GM04504 (cell line): ENCODE measurements around the gene ZNF219.

Experiments used
- DNase-seq: peaks from one replicate; pipeline ENCODE4 v3.0.0-alpha.2; 2012; ENCODE audit warnings: low read depth

ZNF219 gene

GRCh38 chr14:21087294-21088091 lies 11.0 kb downstream of the ZNF219 start:
- DNase-seq: peak; percentile 75

DNA sequence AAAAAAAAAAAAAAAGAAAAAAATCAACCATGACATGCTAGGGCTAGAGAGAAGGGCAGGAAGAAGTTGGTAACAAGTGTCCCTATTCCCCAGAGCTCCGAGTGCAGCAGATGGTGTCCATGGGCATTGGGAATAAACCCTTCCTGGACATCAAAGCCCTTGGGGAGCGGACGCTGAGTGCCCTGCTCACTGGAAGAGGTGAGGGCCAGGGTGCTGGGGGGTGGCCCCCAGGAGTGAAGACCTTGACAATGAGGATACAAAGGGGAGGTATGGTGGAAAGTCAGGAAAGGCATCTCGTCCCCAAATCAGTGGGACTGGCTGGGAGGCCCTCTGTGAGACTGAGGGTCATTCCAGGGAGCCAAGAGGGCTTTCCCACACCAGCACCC lies 11.6 kb downstream of the ZNF219 start:
- DNase-seq: no peak

DNA sequence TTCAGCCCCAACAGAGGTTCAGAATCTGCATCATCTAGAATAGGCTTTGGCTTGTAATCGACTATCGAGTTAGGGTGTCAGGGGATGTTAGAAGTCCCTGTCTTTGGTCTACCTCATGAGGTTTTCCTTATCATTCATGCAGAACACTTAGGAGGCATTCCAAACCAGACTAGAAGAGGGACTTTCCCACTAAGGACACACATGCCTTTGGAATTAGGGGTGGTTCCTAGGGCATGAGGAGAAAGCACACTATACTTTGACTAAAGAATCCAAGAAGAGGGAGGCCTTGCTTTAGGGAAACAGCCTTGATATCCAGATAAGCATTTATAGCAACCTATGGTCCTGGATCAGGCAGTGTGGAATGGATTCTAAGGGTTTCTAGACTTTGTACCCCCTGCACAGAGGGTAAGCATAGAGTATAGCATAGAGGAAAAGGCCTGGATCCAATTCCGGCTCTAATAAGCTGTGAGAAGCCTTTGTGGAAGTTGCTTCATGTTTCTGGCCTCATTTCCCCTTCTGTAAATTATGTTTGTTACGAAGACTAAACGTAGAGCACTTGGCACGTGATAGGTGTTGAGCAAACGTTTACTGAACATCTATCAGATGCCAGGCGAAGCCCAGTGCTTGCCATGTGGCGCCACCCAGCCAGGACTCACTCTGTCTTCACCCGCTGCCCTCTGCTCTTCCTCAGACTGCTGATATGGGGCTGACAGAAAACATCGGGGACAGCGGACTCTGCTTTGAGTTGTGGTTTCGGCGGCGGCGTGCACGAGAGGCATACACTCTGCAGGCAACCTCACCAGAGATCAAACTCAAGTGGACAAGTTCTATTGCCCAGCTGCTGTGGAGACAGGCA lies 13.2 kb downstream of the ZNF219 start:
- DNase-seq: no peak

DNA sequence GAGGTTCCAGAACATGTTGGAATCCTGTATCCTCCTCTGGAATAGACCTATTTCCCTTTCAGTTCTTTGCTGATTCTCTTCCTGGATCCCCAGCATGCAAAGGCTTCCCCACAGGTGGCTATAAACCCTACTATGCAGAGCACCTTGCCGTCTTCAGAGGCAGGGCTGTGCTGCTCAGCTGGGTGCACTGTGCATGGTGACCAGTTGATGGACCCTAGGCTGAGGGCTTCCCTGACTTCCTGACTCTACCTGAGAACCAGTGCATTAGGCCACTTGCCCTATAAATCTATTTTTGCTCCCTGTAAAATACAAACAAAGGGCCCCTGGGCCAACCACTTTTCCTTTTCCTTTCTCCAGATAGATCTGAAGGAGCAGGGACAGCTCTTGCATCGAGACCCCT lies 14.1 kb downstream of the ZNF219 start:
- no peak for DNase-seq

DNA sequence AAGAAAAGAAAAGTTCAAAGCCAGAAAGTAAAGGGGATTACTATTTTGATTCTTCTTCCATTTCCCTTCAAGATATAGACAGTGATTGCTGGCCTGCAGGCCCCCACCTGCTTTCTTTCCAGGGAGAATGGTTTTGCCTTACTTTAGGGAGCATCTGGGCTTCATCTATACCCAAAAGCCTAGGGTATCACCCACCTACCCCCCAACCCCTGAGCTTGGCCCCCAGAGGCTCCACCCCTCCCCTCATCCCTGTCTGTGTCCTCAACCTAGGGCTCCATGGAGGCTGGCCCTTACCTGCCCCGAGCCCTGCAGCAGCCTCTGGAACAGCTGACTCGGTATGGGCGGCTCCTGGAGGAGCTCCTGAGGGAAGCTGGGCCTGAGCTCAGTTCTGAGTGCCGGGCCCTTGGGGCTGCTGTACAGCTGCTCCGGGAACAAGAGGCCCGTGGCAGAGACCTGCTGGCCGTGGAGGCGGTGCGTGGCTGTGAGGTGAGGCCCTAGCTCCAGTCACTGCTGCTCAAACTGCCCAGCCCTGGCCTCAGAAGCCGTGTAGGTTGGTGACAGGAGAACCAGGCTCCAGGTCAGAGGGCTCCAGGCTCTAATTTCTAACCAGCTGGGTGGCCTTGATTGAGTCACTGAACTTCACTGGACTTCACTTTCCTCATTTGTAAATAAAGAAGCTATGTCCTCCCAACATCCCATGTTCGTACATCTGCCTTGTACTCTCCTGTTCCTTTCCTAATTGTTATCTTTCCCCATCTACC lies 14.7 kb downstream of the ZNF219 start:
- no peak for DNase-seq

DNA sequence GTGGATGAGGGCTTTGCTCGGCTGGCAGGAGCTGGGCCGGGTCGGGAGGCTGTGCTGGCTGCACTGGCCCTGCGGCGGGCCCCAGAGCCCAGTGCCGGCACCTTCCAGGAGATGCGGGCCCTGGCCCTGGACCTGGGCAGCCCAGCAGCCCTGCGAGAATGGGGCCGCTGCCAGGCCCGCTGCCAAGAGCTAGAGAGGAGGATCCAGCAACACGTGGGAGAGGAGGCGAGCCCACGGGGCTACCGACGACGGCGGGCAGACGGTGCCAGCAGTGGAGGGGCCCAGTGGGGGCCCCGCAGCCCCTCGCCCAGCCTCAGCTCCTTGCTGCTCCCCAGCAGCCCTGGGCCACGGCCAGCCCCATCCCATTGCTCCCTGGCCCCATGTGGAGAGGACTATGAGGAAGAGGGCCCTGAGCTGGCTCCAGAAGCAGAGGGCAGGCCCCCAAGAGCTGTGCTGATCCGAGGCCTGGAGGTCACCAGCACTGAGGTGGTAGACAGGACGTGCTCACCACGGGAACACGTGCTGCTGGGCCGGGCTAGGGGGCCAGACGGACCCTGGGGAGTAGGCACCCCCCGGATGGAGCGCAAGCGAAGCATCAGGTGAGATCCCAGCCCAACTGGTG lies 16.8 kb downstream of the ZNF219 start:
- no peak for DNase-seq

GRCh38 chr14:21078726-21079125 lies 19.7 kb downstream of the ZNF219 start:
- DNase-seq: no peak

DNA sequence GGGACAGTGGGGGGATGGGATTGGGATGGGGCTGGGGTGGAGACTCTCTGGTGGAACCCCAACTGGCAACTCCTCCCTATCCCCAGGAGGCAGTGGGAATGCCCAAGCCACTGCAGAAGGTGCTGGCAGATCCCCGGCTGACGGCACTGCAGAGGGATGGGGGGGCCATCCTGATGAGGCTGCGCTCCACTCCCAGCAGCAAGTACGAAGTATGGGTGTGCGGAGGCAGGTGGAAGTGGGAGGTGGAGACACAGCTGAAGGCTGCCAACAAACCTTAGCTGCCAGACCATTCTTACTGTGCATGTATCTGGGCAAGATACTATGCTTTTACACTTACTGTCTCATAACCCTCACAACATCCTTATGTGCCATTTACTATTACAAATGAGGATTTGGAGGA lies 20.2 kb downstream of the ZNF219 start:
- no peak for DNase-seq

DNA sequence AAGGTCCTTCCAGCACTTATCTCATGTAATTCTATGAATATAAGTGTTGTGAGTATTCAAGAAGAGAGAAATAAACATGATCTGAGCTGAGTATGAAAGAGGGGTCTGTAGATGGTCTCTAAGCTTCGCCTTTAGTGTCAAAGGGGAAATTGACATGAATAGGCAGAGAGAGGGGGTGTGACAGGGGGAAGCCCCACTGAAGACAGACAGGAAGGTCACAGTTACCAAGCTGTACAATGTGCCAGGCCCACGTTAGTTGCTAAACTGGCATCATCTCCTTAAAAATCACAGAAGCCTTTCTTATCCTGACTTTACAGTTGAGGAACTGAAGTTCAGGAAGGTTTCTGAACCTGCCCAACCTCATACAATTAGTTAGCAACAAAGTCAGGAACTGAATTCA lies 20.8 kb downstream of the ZNF219 start:
- DNase-seq: no peak

DNA sequence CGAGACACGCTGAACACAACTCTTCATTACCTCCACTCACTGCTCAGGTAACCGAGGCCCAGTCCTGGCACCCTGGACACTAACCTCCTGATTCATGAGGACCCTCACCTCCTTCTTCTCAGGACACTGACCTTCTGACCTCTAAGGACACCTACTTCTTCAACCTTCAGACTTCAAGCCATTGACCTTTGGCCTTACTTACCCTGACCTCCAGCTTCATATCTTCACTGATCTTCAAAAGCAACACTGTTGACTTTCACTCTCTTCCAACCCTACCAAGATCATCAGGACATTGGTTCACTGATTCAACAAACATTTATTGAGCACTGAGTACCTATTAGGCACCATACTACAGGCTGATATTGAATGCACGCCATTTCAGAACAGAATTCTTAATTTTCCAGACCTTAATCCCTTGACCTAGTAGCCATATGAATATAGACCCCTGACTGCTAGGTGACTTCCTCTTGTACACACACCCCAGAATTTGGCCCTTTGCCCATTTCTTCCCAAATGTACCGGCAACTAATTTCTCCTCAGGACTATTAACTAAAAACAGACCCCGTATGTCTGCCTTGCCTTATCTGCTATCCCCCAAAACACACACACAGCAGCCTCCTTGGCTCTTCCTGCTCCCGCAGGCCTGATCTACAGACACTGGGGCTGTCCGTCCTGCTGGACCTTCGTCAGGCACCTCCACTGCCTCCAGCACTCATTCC lies 22.6 kb downstream of the ZNF219 start:
- DNase-seq: no peak

DNA sequence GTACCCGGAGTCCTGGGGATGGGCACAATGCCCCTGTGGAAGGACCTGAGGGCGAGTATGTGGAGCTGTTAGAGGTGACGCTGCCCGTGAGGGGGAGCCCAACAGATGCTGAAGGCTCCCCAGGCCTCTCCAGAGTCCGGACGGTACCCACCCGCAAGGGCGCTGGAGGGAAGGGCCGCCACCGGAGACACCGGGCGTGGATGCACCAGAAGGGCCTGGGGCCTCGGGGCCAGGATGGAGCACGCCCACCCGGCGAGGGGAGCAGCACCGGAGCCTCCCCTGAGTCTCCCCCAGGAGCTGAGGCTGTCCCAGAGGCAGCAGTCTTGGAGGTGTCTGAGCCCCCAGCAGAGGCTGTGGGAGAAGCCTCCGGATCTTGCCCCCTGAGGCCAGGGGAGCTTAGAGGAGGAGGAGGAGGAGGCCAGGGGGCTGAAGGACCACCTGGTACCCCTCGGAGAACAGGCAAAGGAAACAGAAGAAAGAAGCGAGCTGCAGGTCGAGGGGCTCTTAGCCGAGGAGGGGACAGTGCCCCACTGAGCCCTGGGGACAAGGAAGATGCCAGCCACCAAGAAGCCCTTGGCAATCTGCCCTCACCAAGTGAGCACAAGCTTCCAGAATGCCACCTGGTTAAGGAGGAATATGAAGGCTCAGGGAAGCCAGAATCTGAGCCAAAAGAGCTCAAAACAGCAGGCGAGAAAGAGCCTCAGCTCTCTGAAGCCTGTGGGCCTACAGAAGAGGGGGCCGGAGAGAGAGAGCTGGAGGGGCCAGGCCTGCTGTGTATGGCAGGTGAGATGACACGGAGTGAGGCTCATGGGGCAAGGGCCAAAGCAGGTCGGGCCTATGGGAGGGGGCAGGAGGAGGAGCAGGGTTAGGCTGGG lies 23.8 kb downstream of the ZNF219 start:
- DNase-seq: no peak

DNA sequence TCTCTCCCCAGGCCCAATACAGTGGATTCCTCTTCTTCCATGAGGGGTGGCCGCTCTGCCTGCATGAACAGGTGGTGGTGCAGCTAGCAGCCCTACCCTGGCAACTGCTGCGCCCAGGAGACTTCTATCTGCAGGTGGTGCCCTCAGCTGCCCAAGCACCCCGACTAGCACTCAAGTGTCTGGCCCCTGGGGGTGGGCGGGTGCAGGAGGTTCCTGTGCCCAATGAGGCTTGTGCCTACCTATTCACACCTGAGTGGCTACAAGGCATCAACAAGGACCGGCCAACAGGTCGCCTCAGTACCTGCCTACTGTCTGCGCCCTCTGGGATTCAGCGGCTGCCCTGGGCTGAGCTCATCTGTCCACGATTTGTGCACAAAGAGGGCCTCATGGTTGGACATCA lies 24.5 kb downstream of the ZNF219 start:
- no peak for DNase-seq

DNA sequence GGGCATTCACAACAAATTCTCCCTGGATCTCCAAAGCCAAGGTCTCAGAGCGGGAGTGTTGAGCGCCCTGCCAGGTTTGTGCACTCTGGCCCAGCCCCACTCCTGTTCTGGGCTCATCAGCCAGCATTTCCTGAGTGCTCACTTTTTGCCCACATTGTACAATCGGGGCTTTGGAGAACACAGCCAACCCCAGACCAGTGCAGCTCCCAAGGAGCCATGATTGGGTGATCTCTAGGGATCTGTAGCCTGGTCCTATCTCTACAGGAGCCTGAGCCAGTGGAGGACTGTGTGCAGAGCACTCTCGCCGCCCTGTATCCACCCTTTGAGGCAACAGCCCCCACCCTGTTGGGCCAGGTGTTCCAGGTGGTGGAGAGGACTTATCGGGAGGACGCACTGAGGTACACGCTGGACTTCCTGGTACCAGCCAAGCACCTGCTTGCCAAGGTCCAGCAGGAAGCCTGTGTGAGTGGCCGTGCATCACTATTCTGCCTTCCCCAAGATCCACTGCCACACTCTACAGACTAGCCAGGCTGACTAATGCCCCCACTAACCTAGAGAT lies 25.6 kb downstream of the ZNF219 start:
- DNase-seq: no peak

DNA sequence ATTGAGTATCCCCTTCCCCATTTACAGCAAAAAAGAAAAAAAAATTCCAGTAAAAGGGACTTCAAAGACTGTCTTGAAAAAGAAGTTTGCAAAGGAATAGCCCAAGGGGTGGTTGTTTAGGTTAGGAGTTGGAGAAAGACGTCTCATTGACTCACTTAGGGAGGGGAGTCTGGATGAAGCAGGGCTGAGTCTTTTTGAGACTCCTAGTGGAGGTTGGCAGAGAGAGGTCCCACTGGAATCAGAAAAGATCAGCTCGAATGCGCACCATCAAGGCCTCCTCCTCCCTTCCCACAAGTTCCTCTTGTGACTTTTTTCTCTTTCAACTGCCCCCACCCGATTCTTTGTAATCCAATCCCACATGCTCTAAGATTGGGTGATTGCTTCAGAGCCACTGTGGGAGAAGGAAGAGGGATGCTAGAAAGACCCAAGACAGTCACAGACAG lies 26.4 kb downstream of the ZNF219 start:
- DNase-seq: peak; percentile 46

- peak; percentile 87 for DNase-seq
Observed at GRCh38 chr14:21071225-21072030, 27.0 kb downstream of the ZNF219 start.

- DNase-seq: no peak
Observed at GRCh38 chr14:21070610-21071224, 27.7 kb downstream of the ZNF219 start.

DNA sequence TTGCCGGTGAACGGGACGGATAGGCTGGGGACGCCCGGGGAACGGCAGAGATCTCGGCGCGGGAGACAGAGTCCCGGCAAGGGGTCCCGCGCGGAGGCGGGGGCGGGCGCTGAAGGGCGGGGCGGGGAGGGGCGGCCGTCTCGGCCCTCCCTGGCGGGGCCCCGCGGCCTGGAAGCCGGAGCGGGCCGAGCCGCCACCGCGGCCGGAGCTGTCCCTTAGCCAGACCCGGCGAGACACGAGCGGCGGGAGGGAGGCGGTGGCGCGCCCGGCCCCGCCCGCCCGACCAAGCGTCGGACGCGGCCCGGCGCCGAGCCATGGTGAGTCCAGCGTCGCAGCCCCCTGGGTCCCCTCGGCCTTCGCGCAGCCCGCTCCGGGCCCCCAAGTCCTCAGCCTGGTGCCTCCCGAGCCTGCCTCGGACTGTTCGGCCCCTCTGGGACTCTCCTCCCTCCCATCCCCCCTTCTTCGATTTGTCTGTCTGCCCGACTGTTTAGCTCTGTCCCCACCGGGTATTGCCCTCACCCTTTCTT lies 28.3 kb downstream of the ZNF219 start, which contains the start of gene ARHGEF40:
Gene ARHGEF40 (plus strand): TSS at position 222 of the 527 bp plus-strand sequence. CDS start 93 bp downstream, at position 315.
- peak; percentile 21 for DNase-seq

DNA sequence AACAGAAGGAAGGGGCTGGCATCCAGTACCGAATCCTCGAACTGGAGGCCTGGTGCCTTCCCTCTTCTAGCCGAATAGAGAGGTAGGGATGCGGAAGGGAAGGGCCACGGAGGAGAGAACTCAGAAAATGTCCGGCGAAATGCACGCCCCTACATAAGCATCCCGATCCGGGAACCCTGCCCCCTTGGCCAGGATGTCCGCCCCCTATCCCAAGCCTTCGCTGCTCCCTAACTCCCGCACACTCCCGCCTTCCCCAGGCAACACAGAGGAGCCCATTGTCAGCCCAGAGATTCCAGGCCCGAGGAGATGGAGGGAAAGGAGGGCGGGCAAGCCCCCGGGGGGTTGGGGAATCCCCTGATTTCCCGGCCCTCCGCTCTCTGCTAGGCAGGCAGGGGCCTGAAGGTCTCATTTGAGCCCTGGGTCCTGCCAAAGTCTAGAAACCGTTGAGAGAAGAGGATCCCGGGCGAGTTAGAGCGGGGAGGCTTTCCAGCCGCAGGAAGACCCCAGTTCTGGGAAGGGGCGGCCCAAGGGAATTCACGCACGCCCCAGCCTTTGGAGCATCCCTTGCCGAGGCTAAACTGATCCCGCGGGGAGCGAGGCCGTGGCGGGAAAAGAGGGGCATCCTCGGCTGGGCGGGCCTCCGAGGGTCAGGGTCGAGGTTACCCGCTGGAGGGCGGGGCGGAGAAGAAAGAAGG lies 28.9 kb downstream of the ZNF219 start:
- DNase-seq: no peak
